NB4 (cell line): ENCODE data around the gene CSNK2A1.

Experiments
- POLR2A ChIP-seq: IDR thresholded peaks from 2 replicates; pipeline ENCODE4 v1.6.1; 2011; ENCODE audit warnings: mild to moderate bottlenecking; ENCODE audit not compliant: insufficient read length; ENCODE audit errors: extremely low read depth
- TF ChIP-seq, protein P1 (sequence below): IDR thresholded peaks from one replicate; pipeline ENCODE4 v1.5.1; 2012; ENCODE audit warnings: low read depth, low read length

DNA sequence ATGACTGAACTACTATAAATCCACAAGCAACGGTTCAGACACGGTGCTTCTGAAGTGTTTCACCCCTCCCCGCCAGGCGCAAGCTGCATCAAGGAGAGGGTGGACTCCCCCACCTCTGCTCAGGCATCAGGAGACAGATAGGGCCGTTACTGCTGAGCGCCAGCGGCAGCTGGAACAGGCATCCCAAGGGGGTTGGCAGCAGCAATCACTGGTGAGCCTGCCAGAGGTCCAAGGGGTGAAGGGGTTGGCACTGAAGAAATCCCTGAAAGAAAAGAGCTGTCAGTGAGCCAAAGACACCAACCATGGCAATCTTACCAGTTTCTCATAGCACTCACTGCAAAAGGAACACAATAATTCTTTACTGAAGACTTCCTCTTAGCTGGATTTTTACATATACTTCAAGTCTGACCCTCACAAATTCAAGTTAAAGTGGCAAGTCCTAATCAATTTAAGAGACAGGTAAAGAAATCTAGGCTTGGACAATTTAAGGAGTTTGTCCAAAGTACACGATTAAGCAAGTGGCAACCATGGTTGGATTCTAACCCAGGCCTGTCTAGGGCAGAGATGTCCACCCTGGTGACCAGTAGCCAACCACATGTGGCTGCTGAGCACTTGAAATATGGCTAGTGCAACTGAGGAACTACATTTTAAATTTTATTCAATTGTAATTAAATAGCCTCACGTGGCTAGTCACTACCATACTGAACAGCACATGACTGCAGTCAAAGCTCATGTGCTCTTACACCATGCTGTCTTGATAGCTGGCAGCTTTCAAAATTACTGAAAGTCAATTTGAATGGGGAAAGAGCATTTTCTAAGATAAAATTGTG lies 59.6 kb downstream of the CSNK2A1 start:
- TF ChIP-seq, protein P1, sequence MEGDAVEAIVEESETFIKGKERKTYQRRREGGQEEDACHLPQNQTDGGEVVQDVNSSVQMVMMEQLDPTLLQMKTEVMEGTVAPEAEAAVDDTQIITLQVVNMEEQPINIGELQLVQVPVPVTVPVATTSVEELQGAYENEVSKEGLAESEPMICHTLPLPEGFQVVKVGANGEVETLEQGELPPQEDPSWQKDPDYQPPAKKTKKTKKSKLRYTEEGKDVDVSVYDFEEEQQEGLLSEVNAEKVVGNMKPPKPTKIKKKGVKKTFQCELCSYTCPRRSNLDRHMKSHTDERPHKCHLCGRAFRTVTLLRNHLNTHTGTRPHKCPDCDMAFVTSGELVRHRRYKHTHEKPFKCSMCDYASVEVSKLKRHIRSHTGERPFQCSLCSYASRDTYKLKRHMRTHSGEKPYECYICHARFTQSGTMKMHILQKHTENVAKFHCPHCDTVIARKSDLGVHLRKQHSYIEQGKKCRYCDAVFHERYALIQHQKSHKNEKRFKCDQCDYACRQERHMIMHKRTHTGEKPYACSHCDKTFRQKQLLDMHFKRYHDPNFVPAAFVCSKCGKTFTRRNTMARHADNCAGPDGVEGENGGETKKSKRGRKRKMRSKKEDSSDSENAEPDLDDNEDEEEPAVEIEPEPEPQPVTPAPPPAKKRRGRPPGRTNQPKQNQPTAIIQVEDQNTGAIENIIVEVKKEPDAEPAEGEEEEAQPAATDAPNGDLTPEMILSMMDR = no peak
- no peak for TF ChIP-seq POLR2A
